ENCODE results near the gene CYP21A2. TPM values are rescaled to one million over a fixed set of nuclear protein-coding genes. Genes with fewer than 3 reads are reported as not detected.

CYP21A2 gene
- total RNA-seq, 1 donor = 0.72 TPM

DNA sequence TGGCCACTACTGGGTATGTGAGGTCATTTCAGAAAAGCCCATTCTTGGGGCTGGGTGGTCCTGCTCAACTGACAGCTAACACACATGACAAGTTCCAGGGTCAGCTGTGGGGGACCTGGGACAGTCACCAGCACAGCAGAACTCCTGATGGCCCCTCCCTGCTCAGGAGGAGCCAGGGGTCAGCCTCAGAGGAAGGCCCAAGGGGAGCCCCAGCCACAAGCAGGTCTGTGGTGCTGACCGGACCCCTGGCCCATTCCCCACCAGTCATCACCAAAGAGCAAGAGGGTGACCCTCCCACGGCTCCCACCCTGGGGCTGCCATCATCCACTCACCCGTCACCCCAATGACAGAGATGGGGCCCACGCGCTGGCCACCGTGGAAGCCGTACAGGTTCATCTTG lies 18.0 kb downstream of the CYP21A2 start:
- peaks cover 42% of the 10 kb centered on the region for H3K27me3 ChIP-seq (ENCODE audit: insufficient read depth, low read length)
- H3K79me2 ChIP-seq (ENCODE audit: insufficient read depth, low read length) = no peaks in the 10 kb centered on the region
- no peak overlapping the region for H3K4me3 ChIP-seq (ENCODE audit: insufficient read depth, low read length)
- H3K9me3 ChIP-seq (ENCODE audit: low read depth, low read length) = no peaks in the 10 kb centered on the region
- no peak overlapping the region for H2AFZ ChIP-seq (ENCODE audit: low read length)
- H3K4me2 ChIP-seq (ENCODE audit: insufficient read depth, low read length) = no peak overlapping the region
- no peak overlapping the region for H3K27ac ChIP-seq (ENCODE audit: low read depth, low read length)
- DNase-seq (ENCODE audit: insufficient read length, low spot score, missing footprints) = no peak
- TF ChIP-seq, protein P1, sequence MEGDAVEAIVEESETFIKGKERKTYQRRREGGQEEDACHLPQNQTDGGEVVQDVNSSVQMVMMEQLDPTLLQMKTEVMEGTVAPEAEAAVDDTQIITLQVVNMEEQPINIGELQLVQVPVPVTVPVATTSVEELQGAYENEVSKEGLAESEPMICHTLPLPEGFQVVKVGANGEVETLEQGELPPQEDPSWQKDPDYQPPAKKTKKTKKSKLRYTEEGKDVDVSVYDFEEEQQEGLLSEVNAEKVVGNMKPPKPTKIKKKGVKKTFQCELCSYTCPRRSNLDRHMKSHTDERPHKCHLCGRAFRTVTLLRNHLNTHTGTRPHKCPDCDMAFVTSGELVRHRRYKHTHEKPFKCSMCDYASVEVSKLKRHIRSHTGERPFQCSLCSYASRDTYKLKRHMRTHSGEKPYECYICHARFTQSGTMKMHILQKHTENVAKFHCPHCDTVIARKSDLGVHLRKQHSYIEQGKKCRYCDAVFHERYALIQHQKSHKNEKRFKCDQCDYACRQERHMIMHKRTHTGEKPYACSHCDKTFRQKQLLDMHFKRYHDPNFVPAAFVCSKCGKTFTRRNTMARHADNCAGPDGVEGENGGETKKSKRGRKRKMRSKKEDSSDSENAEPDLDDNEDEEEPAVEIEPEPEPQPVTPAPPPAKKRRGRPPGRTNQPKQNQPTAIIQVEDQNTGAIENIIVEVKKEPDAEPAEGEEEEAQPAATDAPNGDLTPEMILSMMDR (IDR thresholded peaks at IDR 0.05; ENCODE audit: extremely low read depth, low read depth, low read length) = no peak
- H3K36me3 ChIP-seq (ENCODE audit: insufficient read depth, low read length) = no peaks in the 10 kb centered on the region
- H4K20me1 ChIP-seq (ENCODE audit: insufficient read depth, low read length) = no peaks in the 10 kb centered on the region
- peaks cover 9% of the 10 kb centered on the region for H3K4me1 ChIP-seq (ENCODE audit: insufficient read depth, low read length)

DNA sequence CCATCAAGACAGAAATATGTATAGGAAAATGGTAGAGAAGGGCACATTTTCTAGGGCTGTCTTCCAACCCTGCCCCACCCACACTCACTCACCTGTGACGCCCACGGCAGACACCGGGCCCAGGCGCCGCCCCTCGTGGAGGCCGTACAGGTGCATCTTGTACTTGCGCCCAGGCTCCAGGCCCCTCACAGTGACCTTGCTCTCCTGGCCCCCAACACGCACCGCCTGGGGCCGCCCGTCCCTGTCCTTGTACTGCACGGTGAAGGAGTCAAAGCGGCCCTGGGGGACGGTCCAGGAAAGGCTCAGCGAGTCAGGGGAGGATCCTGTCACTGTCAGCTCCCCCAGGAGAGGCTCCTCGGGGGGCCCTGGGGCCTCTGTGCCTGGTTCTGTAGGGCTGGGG lies 19.8 kb downstream of the CYP21A2 start:
- Histone ChIP-seq H2AFZ (ENCODE audit: low read length) (no peak overlapping the region), H3K4me3 (ENCODE audit: insufficient read depth, low read length) (no peak overlapping the region), H3K4me2 (ENCODE audit: insufficient read depth, low read length) (no peak overlapping the region), H3K27ac (ENCODE audit: low read depth, low read length) (no peak overlapping the region), H3K4me1 (ENCODE audit: insufficient read depth, low read length) (peaks cover 9% of the 10 kb centered on the region), H3K36me3 (ENCODE audit: insufficient read depth, low read length) (no peaks in the 10 kb centered on the region), H3K27me3 (ENCODE audit: insufficient read depth, low read length) (peaks cover 31% of the 10 kb centered on the region), H3K9me3 (ENCODE audit: low read depth, low read length) (no peaks in the 10 kb centered on the region), H3K79me2 (ENCODE audit: insufficient read depth, low read length) (no peaks in the 10 kb centered on the region), H4K20me1 (ENCODE audit: insufficient read depth, low read length) (no peaks in the 10 kb centered on the region)
- TF ChIP-seq, protein P1 (IDR thresholded peaks at IDR 0.05; ENCODE audit: extremely low read depth, low read depth, low read length) = no peak
- no peak for DNase-seq (ENCODE audit: insufficient read length, low spot score, missing footprints)

DNA sequence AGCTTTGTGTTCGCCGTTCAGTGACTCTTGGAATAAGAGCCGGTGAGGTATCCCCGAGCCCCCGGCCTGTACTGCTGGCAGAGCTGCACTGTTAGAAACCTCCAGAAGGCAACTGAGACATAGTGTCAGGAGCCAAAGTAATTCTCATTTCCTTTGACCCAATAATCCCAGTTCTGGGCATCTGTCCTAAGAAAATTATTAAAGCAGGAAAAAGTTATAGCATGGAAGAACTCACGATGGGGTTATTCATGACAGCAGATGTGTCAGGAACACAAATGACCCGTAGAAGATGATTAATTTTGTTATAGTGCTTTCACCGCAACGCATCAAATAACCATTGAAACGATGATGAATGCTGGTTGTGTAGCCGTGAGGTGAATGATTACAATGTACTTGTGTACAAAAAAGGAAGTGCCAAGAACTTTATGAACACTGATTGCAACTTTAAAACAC lies 20.3 kb downstream of the CYP21A2 start:
- H2AFZ ChIP-seq (ENCODE audit: low read length) = no peak overlapping the region
- TF ChIP-seq, protein P1 (IDR thresholded peaks at IDR 0.05; ENCODE audit: extremely low read depth, low read depth, low read length) = no peak
- no peaks in the 10 kb centered on the region for H3K79me2 ChIP-seq (ENCODE audit: insufficient read depth, low read length)
- no peaks in the 10 kb centered on the region for H4K20me1 ChIP-seq (ENCODE audit: insufficient read depth, low read length)
- peak; percentile 95 for DNase-seq (ENCODE audit: insufficient read length, low spot score, missing footprints)
- H3K4me2 ChIP-seq (ENCODE audit: insufficient read depth, low read length) = peak overlapping the region; percentile 36
- H3K36me3 ChIP-seq (ENCODE audit: insufficient read depth, low read length) = no peaks in the 10 kb centered on the region
- no peak overlapping the region for H3K27ac ChIP-seq (ENCODE audit: low read depth, low read length)
- no peaks in the 10 kb centered on the region for H3K9me3 ChIP-seq (ENCODE audit: low read depth, low read length)
- no peak overlapping the region for H3K4me3 ChIP-seq (ENCODE audit: insufficient read depth, low read length)
- peaks cover 30% of the 10 kb centered on the region for H3K27me3 ChIP-seq (ENCODE audit: insufficient read depth, low read length)
- peaks cover 9% of the 10 kb centered on the region for H3K4me1 ChIP-seq (ENCODE audit: insufficient read depth, low read length)

DNA sequence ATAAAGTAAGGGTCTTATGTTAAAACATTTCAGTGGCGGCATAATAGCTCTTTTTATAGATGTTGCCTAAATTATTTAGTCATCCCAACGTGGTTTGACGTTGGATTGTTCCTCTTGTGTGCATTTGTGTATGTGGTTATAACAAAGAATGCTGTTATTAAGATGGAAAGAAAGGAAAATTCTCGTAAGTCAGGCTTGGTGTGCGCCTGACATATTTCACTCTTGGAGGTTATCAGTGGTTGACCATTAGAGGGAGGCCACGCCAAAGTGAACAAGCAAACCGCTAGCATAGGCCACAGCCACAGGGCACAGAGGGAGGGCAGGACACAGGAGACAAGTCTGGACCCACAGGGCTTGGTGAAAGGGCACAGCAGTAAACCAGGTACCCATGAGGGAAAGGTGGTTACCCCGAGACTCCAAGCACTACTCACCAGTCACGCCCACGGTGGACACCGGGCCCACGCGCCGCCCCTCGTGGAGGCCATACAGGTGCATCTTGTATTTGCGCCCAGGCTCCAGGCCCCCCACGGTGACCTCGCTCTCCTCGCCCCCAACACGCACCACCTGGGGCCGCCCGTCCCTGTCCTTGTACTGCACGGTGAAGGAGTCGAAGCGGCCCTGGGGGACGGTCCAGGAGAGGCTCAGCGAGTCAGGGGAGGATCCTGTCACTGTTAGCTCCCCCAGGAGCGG lies 22.9 kb downstream of the CYP21A2 start:
- Histone ChIP-seq H3K36me3 (ENCODE audit: insufficient read depth, low read length) (no peaks in the 10 kb centered on the region), H3K4me2 (ENCODE audit: insufficient read depth, low read length) (no peak overlapping the region), H3K4me3 (ENCODE audit: insufficient read depth, low read length) (no peak overlapping the region), H3K79me2 (ENCODE audit: insufficient read depth, low read length) (no peaks in the 10 kb centered on the region), H3K4me1 (ENCODE audit: insufficient read depth, low read length) (peaks cover 9% of the 10 kb centered on the region), H2AFZ (ENCODE audit: low read length) (no peak overlapping the region), H3K9me3 (ENCODE audit: low read depth, low read length) (no peaks in the 10 kb centered on the region), H3K27ac (ENCODE audit: low read depth, low read length) (no peak overlapping the region), H4K20me1 (ENCODE audit: insufficient read depth, low read length) (no peaks in the 10 kb centered on the region), H3K27me3 (ENCODE audit: insufficient read depth, low read length) (peaks cover 25% of the 10 kb centered on the region)
- no peak for DNase-seq (ENCODE audit: insufficient read length, low spot score, missing footprints)
- TF ChIP-seq, protein P1 (IDR thresholded peaks at IDR 0.05; ENCODE audit: extremely low read depth, low read depth, low read length) = no peak

All from osteoblast (primary cell).